GM18508 (cell line): ENCODE measurements around the gene SNRNP35.
A peak's percentile ranks its signal among the peaks of the same experiment; 100 is the strongest.
"Not testable (repeated sequence)": the region's sequence is repeated elsewhere in the genome, so short reads cannot be mapped to it uniquely, and the experiment has no call there.

Experiments used
- ATAC-seq: cut with Tn5 transposase; IDR thresholded peaks from one replicate; pipeline ENCODE4 v1.9.1; 2021; ENCODE audit warnings: moderate number of reproducible peaks; ENCODE audit not compliant: insufficient read depth, unreplicated experiment

Gene SNRNP35, protein sequence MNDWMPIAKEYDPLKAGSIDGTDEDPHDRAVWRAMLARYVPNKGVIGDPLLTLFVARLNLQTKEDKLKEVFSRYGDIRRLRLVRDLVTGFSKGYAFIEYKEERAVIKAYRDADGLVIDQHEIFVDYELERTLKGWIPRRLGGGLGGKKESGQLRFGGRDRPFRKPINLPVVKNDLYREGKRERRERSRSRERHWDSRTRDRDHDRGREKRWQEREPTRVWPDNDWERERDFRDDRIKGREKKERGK

DNA sequence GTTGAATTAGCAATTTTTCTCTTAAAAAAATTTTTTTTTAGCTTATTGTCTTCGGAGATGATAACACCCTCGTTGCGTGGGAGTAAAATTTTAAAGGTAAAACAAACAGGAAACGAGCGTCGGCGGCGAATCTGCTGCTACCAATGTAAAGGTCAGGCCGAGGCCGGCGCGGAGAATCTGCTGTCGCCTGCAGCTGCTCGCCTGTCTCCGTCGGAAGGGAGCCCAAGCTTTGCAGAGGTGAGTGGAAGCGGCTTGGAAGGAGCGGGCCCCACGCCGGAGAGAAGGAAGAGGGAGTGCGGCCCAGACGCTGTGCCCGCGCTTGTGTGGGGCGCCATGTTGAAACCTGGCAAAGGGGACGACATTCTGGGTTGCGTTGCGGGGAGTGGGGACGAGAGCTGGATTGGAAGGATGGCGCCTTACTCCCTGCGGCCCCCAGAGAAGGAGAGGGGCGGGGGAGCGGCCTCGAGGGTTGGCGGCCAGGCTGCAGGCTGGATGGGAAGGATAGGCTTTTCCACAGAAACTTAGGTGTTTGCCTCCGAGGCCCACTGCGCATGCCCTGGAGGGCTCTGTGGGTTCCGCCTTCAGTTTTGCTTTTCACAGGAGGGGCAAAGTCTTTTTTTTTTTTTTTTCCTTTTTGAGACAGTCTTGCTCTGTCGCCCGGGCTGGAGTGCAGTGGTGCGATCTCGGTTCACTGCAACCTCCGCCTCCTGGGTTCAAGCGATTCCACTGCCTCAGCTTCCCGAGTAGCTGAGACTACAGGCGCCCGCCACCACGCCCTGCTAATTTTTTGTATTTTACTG is at the start of gene SNRNP35:
Gene SNRNP35 (plus strand): TSS at position 160 of the 800 bp plus-strand sequence. CDS start 7,402 bp downstream, outside the sequence.
- ATAC-seq: no peak

DNA sequence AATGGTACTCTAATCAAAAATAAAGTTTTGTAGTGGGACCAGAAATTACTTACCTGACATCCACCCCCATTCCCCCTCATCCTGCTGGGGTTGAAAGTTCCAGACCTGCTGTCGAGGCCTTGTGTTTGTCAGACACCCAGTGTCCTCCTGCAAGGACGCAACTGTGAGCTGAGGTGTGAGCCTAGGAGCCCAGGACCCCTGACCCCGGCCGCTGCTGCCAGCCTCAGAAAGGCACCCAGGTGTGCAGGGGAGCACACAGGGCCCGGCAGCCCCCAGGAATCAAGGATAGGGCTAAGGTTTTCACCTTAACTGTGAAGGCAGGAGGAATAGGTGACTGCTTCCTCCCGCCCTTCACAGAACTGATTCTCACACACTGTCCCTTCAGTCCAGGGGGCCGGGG is 49.3 kb upstream of the SNRNP35 start:
- not testable (repeated sequence) for ATAC-seq

DNA sequence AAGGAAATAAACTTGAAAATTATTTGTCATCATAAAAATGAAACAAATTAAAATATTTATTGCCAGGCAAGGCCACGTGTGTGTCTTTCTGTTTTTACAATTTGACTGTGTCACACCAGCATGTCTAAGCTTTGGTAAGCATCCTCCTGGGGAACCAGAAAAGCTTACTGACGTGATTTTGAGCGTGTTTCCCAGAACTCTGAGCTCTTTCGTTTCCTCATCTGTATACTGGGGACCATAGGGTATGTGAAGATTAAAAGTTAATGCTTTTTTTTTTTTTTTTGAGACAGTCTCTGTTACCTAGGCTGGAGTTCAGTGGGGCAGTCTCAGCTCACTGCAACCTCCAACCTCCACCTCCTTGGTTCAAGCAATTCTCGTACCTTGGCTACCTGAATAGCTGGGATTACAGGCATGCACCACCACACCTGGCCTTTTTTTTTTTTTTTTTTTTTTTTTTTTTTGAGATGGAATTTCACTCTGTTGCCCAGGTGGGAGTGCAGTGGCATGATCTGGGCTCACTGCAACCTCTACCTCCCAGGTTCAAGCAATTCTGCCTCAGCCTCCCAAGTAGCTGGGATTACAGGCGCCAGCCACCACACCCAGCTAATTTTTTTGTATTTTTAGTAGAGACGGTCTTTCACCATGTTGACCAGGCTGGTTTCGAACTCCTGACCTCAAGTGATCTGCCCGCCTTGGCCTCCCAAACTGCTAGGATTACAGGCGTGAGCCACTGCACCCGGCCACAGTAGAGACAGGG is 48.5 kb upstream of the SNRNP35 start:
- not testable (repeated sequence) for ATAC-seq

DNA sequence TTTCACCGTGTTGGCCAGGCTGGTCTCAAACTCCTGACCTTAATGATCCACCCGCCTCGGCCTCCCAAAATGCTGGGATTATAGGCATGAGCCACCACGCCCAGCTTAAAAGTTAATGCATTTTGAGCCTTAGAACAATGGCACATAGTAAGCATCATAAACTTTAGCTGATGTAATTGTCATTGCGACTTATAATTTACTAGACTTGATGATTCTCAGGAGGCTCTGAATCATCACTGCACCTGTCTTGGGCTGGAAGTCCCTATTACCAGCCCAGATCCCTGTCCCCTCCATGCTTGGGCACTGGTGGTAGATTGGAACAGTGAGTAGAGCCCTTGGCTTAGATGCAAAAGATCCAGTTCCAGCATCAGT is 47.9 kb upstream of the SNRNP35 start:
- ATAC-seq: no peak

- ATAC-seq: no peak
Observed at GRCh38 chr12:123421314-123421713, 36.6 kb upstream of the SNRNP35 start.

- peak; percentile 86 for ATAC-seq
Observed at GRCh38 chr12:123427036-123427769, 30.7 kb upstream of the SNRNP35 start.

DNA sequence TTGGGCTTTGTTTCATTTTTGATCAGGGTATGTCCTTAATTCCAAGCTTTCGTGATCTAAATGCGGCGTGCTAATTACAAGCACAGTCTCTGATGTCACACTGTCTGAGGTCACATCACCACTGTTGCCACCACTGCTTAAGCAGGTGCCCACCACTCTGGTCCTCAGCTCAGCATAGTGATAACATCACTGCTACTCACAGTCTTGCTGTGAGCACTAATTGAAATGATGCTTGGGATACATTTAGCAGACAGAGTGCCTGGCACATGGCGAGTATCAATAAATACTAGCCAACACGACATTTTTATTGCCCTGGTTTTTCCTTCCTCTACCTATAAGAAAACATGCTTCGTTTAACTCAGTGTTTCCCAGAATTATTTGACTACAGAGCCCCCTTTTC is 29.3 kb upstream of the SNRNP35 start:
- ATAC-seq: no peak

DNA sequence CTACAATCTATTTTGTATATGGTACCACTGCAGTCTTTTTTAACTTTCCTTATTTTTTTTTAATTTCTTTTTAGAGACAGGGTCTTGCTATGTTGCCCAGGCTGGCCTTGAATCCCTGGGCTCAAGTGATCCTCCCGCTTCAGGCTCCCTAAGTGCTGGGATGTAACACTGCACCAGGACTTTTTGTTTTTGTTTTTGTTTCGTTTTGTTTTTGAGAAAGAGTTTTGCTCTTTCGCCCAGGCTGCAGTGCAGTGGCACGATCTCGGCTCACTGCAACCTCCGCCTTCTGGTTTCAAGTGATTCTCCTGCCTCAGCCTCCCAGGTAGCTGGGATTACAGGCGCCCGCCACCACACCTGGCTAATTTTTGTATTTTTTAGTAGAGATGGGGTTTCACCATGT is 28.8 kb upstream of the SNRNP35 start:
- ATAC-seq: not testable (repeated sequence)

- not testable (repeated sequence) for ATAC-seq
Observed at GRCh38 chr12:123431951-123432817, 25.8 kb upstream of the SNRNP35 start.

DNA sequence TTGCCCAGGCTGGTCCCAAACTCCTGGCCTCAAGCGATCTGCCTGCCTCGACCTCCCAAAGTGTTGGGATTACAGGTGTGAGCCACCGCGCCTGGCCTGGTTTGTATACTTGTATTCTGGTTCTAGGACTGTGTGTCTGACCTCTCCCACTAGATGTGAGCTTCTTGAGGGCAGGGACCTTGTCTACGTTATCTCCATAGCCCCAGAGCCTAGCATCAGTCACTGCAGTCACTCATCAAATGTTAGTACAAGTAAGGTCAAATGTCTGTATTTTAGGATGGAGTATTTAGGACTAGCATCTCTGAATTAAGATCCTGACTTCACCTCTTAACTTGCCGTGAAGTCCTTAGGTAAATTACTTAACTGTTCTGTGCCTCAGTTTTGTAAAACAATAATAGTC is 24.3 kb upstream of the SNRNP35 start:
- ATAC-seq: no peak

DNA sequence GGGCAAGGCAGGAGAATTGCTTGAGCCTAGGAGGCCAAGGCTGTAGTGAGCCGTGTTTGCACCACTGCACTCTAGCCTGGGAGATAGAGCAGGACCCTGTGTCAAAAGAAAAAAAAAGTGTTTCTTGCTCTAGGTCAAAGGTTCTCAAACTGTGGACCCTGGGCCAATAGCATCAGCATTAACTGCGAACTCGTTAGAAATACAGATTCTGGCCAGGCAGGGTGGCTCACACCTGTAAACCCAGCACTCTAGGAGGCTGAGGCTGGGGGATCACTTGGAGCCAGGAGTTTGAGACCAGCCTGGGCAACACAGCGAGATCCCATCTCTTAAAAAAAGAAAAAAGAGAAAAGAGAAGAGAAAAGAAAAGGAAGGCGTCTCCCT is 22.3 kb upstream of the SNRNP35 start:
- ATAC-seq: no peak

DNA sequence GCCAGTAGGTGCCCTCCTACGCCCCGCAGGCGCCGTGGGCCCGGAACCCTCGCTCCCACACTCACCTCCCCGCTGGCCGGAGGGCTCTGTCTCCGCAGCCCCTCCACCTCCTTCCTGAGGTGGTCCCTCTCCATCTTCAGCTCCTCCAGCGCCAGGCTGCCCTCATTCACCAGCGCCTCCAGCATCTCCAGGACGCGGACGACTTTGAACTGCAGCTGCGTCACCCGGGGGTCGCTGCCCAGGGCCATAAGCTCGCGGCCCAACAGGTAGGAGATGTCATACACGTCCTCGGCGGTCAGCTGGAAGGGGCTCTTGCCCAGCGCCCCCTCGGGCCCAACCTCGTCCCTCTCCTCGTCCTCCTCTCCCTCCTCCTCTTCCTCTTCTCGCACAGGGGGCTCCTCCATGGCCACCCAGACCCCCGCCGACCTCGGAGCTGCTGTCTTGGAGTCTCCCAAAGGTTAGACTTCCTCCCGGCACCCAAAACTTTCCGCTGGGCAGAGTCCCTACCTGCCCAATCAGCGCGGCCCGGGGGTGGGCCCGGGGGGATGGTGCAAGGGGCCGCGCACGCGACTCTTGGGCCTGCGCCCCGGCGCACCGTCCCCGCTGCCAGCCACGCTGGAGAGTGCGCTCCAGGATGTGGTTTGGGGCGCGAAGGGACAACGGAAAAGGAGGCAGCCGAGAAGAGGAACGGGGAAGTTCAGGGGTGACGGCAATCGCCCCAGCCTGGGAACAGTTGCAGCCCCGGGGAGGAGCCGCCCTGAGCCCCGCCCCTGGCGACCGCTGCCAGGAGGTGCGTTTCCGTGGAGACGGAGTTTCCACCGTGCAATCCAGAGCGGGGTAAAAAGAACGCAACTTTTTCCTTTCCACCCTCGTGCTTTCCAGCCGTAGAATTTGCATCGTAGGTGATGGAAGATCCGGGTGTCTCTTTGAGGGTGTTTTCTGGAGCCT is 21.6 kb upstream of the SNRNP35 start, which contains the start of gene RILPL2:
Gene RILPL2 (minus strand): TSS at position 668 of the 948 bp plus-strand sequence. CDS start 264 bp downstream, at position 404.
- peak; percentile 36 for ATAC-seq

DNA sequence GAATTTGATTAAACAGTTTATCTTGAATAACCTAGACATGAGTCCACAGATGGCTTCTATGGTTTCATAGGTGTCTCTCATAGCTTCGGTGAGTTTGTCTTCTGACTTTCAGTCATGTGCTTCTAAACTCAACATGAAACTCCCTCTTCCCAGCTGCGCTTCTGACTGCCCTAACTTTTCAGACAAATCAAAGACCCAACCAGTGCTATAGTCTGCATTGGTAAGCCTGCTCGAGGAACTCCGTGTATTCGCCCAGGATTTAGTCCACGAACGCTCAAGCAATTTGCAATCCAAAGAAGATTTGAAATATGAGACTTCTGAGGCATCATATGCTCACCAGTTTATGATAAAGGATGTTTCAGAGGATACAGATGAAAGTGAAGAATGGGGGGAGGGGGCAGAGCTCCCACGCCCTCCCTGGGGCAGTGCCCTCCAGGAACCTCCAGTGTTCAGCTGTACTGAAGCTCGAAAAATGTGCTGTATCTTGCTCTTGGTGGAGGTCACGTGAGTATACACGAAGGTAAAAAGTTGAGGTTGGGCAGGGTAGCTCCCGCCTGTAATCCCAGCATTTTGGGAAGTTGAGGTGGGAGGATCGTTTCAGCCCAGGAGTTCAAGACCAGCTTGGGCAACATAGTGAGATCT is 16.3 kb upstream of the SNRNP35 start:
- no peak for ATAC-seq

GRCh38 chr12:123442774-123443173 is 15.2 kb upstream of the SNRNP35 start:
- ATAC-seq: no peak

- no peak for ATAC-seq
Observed at GRCh38 chr12:123444092-123445026, 13.6 kb upstream of the SNRNP35 start.

DNA sequence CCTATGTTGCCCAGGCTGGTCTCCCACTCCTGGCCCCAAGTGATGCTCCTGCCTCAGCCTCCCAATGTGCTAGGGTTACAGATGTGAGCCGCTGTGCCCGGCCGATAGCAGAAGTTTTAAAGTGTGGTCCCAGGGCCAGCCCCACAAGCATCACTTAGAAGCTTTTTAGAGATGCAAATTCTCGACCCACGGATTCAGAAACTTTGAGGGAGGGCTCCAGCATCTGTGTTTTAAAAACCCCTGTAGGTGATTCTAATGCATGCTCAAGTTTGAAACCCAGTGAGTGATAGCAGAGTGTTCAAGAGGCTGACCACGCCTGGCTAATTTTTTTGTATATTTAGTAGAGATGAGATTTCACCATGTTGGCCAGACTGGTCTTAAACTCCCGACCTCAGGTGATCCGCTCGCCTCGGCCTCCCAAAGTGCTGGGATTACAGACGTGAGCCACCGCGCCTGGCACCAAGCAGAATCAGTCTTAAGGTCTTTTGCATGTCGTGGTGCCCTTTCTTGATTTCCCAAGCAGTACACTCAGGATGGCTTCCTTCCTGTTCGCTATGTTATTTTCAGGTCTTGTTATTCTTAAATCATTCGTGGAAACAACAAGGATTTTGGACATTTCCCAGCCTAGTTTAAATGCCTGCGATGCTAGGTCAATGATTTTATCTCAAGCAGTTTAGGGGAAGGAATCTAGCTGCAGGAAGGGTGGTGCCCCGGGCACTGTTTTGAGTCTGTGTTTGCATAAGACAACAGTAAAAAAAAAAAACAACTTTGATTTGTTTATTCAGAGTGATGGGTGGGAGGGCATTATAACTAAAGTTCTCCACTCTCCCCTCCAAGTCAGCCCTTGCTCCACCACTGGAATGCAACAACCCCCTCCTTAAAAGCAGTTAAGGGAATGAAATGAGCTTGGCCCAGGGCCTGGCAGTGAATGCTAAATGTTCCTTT is 12.3 kb upstream of the SNRNP35 start:
- no peak for ATAC-seq
